Parathyroid adenoma (tissue), 2 donors: Measurements from ENCODE around the gene RUNX2.
"Not testable (repeated sequence)": the region's sequence is repeated elsewhere in the genome, so short reads cannot be mapped to it uniquely, and the experiment has no call there.

Experiments used
- H2AFZ ChIP-seq: fragments of 300-600 bp; sonication (generic); one replicate; pipeline ENCODE4 v1.7.0; 2017; ENCODE audit warnings: antibody characterized with exemption, mild to moderate bottlenecking
- H3K27ac ChIP-seq: fragments of 300-600 bp; sonication (generic); one replicate; pipeline ENCODE4 v1.7.0; 2017
- H3K27me3 ChIP-seq: fragments of 300-600 bp; sonication (generic); one replicate; pipeline ENCODE4 v1.7.0; 2017; ENCODE audit warnings: low read length; ENCODE audit not compliant: control insufficient read depth, insufficient read depth
- H3K36me3 ChIP-seq: fragments of 300-600 bp; sonication (generic); one replicate; pipeline ENCODE4 v1.7.0; 2017; ENCODE audit warnings: low read length; ENCODE audit not compliant: control insufficient read depth, insufficient read depth
- H3K4me1 ChIP-seq: fragments of 300-600 bp; sonication (generic); one replicate; pipeline ENCODE4 v1.7.0; 2017; ENCODE audit warnings: control low read depth
- H3K4me2 ChIP-seq: fragments of 300-600 bp; sonication (generic); one replicate; pipeline ENCODE4 v1.7.0; 2017; ENCODE audit warnings: low read length
- H3K4me3 ChIP-seq: fragments of 300-600 bp; sonication (generic); one replicate; pipeline ENCODE4 v1.7.0; 2017; ENCODE audit warnings: low read depth, low read length
- H3K79me2 ChIP-seq: fragments of 300-600 bp; sonication (generic); one replicate; pipeline ENCODE4 v1.7.0; 2017; ENCODE audit warnings: control low read depth
- H3K9ac ChIP-seq: fragments of 300-600 bp; sonication (generic); one replicate; pipeline ENCODE4 v1.7.0; 2017; ENCODE audit warnings: mild to moderate bottlenecking
- H3K9me3 ChIP-seq: fragments of 300-600 bp; sonication (generic); one replicate; pipeline ENCODE4 v1.7.0; 2017; ENCODE audit warnings: low read length; ENCODE audit not compliant: control insufficient read depth
- TF ChIP-seq, protein P1 (sequence below): fragments of 300-600 bp; sonication (generic); IDR thresholded peaks from one replicate; pipeline ENCODE4 v1.7.0; 2017; ENCODE audit warnings: antibody characterized with exemption, mild to moderate bottlenecking
- donor health status: primary hyperparathyroidism.

The RUNX2 gene

DNA sequence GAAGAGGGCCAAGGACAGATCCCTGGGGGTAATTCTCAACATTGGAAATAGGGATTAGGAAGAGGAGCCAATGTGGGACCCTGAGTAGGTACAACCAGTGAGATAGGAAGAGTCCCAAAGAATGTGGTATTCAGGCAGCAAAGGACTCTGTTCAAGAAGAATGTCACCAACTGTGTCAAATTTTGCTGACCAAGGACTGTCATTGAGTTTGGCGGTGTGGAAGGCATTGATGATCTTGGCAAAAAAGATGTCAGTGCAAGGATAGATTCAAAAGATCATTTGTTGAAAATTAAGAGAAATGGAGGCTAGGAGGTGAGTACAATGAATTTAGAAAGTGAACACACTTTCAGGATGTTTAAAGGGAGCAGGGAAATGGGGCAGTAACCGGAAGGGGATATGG, 132.0 kb downstream of the RUNX2 start:
- TF ChIP-seq, protein P1, sequence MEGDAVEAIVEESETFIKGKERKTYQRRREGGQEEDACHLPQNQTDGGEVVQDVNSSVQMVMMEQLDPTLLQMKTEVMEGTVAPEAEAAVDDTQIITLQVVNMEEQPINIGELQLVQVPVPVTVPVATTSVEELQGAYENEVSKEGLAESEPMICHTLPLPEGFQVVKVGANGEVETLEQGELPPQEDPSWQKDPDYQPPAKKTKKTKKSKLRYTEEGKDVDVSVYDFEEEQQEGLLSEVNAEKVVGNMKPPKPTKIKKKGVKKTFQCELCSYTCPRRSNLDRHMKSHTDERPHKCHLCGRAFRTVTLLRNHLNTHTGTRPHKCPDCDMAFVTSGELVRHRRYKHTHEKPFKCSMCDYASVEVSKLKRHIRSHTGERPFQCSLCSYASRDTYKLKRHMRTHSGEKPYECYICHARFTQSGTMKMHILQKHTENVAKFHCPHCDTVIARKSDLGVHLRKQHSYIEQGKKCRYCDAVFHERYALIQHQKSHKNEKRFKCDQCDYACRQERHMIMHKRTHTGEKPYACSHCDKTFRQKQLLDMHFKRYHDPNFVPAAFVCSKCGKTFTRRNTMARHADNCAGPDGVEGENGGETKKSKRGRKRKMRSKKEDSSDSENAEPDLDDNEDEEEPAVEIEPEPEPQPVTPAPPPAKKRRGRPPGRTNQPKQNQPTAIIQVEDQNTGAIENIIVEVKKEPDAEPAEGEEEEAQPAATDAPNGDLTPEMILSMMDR: no peak
- H2AFZ ChIP-seq: no peak overlapping the region

DNA sequence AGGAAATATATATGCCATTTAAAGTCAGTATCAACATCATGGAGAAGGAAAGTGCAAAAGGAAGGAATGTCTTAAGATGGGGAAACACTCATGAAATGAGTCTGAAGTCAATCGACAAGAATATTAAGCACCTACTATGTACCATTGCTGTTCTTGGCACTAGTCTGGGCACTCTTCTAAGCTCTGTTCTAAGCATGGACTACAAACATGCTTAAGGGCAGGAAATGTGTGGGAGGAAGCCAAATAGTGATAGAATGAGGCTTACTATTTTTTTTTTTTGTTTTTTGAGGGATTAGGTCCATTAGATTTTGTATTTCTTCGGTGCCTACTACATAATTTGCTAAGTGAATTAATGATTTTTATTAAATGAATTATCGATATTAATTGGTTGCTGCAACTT, 133.4 kb downstream of the RUNX2 start:
- Histone ChIP-seq H3K36me3 (no peaks in the 10 kb centered on the region), H3K9me3 (no peaks in the 10 kb centered on the region), H3K4me2 (no peak overlapping the region), H3K79me2 (no peaks in the 10 kb centered on the region), H3K27ac (no peak overlapping the region), H3K9ac (no peak overlapping the region), H2AFZ (no peak overlapping the region), H3K4me1 (no peaks in the 10 kb centered on the region), H3K27me3 (no peaks in the 10 kb centered on the region), H3K4me3 (no peak overlapping the region)
- TF ChIP-seq, protein P1: no peak

More for the DNA sequence above, 132.0 kb downstream of the RUNX2 start:
- no peak overlapping the region for H3K27ac ChIP-seq
- no peaks in the 10 kb centered on the region for H3K27me3 ChIP-seq
- H3K9ac ChIP-seq: no peak overlapping the region
- H3K79me2 ChIP-seq: no peaks in the 10 kb centered on the region
- H3K9me3 ChIP-seq: no peaks in the 10 kb centered on the region
- no peak overlapping the region for H3K4me3 ChIP-seq
- no peaks in the 10 kb centered on the region for H3K4me1 ChIP-seq
- no peaks in the 10 kb centered on the region for H3K36me3 ChIP-seq
- no peak overlapping the region for H3K4me2 ChIP-seq

DNA sequence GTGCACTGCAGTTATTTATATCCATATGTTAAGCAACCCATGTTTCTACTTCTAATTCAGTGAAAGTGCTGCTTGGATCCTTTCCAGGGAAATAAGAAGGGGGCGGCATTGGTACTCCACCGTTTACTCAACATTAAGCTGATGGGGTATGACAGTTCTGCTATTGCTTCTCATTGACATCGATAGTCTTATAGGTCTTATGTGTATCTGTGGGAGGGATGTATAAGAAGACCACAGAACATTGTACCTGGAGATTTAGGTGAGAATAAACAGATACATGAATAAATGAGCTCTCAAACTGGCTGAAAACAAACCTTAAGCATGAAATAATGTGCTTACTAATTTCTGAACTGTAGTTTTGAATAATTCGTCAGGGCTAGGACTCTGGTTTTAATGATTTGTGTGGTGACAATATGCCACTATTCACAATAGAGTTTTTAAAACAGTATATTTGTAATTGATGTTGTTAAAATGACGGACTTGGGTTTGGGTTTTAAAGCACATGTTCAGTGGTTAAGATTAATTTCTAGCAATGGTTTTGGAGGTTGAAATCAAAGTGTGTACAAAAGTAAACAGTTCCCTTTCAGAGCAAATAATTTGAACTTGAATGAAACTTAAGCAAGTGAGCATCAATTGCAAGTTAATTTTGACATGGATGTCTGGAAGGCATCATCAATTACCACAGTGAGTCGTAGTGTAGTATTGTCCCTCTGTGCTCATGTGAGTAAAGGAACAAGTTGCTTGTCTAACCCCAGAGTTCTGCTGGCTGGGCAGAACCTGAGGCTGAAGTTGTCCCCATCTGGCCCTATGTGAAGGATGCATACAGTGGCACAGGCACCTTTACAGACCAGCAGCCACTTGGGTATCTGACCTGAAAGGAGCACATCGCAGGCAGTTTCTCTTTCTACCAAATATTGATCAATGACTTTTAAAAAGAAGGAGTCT, 134.3 kb downstream of the RUNX2 start:
- Histone ChIP-seq H2AFZ (no peak overlapping the region), H3K4me3 (no peak overlapping the region), H3K9ac (no peak overlapping the region), H3K27me3 (no peaks in the 10 kb centered on the region), H3K36me3 (no peaks in the 10 kb centered on the region), H3K4me2 (no peak overlapping the region), H3K4me1 (no peaks in the 10 kb centered on the region), H3K27ac (no peak overlapping the region), H3K79me2 (no peaks in the 10 kb centered on the region), H3K9me3 (no peaks in the 10 kb centered on the region)
- TF ChIP-seq, protein P1: no peak

DNA sequence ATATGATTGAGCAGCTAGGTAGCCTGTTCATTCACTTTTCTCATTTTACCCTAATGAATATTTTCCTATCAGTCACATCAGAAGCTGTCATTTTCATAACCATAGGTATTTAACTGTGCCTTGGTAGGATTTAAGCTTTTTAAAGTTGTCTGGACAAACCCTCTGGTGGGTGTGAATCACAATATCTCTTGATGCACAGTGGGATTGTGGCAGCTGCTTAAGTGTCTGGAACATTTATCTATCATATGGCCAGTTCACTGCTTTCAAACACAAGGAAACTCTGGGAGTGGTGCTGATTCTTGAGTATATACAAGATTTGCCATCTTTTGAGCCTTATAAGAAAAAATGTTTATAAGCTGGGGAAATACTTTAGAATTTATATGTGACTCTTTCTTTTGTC, 136.6 kb downstream of the RUNX2 start:
- no peaks in the 10 kb centered on the region for H3K4me1 ChIP-seq
- no peaks in the 10 kb centered on the region for H3K36me3 ChIP-seq
- no peaks in the 10 kb centered on the region for H3K9me3 ChIP-seq
- no peak overlapping the region for H3K9ac ChIP-seq
- no peak overlapping the region for H2AFZ ChIP-seq
- no peaks in the 10 kb centered on the region for H3K79me2 ChIP-seq
- no peaks in the 10 kb centered on the region for H3K27me3 ChIP-seq
- H3K4me2 ChIP-seq: no peak overlapping the region
- TF ChIP-seq, protein P1: no peak
- H3K4me3 ChIP-seq: no peak overlapping the region
- no peak overlapping the region for H3K27ac ChIP-seq

DNA sequence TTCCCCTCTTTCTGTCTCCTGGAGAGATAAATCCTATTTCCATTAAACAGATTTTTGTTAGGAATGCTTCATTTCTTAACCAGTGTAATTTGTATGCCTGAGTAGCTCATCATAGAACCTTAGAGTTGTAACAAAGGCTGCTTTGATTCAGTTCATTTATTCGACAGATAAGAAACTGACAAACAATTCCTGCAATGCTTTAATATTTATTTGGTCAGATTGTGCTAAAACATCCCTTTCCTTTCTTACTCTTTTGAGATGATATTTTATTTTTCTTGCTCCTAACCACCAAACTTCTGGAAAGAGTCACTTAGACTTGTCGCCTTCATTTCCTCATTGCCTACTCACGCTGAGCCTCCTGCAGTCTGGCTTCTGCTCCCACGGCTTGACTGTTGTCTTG, 138.6 kb downstream of the RUNX2 start:
- TF ChIP-seq, protein P1: no peak
- no peak overlapping the region for H3K4me2 ChIP-seq
- no peaks in the 10 kb centered on the region for H3K27me3 ChIP-seq
- H3K9ac ChIP-seq: no peak overlapping the region
- no peak overlapping the region for H2AFZ ChIP-seq
- H3K4me3 ChIP-seq: no peak overlapping the region
- no peaks in the 10 kb centered on the region for H3K36me3 ChIP-seq
- H3K9me3 ChIP-seq: no peaks in the 10 kb centered on the region
- no peaks in the 10 kb centered on the region for H3K79me2 ChIP-seq
- H3K27ac ChIP-seq: no peak overlapping the region
- H3K4me1 ChIP-seq: no peaks in the 10 kb centered on the region

DNA sequence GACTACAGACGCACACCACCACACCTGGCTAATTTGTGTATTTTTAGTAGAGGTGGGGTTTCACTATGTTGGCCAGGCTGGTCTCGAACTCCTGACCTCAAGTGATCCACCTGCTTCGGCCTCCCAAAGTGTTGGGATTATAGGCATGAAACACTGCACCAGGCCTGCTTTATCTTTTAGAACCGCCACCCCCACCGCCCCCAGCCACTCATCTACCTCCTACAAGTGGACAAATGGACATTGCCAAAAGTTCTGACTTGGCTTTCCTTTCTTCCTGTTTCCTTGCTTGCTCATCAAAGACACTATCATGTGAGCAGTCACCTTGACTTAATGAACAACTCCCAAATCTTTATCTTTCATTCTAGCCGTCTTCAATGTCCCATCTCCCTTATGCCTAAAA, 139.3 kb downstream of the RUNX2 start:
- not testable (repeated sequence) for H3K27ac ChIP-seq, H3K36me3 ChIP-seq, H3K4me3 ChIP-seq, H3K27me3 ChIP-seq, H3K79me2 ChIP-seq, H3K4me2 ChIP-seq, H3K9ac ChIP-seq, H3K4me1 ChIP-seq, H2AFZ ChIP-seq, H3K9me3 ChIP-seq
